WTC11 (cell line): ENCODE data around the gene C14orf132. TPM values are rescaled to one million over a fixed set of nuclear protein-coding genes. Genes with fewer than 3 reads are reported as not detected.

Experiments
- ATAC-seq: fragments of 200-7000 bp; cut with Tn5 transposase; 2 replicates; pipeline ENCODE4 v1.10.0; 2021; ENCODE audit warnings: mild to moderate bottlenecking, moderate library complexity
- CTCF ChIA-PET: fragments of 300-600 bp; sonication (Branson Sonifier 250); formaldehyde crosslinking; loops from one replicate; lab custom pipeline; 2021; ENCODE audit warnings: antibody characterized with exemption; lab: Charles Lee
- POLR2A ChIA-PET: fragments of 350-600 bp; sonication (Branson Sonifier 250); formaldehyde crosslinking; loops from one replicate; lab custom pipeline; 2021; ENCODE audit warnings: antibody characterized with exemption; lab: Charles Lee
- DNase-seq: peaks from one replicate; pipeline ENCODE4 v3.0.0; 2021; ENCODE audit warnings: low spot score
- H3K27ac Mint-ChIP-seq: 2 replicates; pipeline ENCODE4 v1.8.0; 2021; ENCODE audit warnings: mixed read lengths
- H3K27me3 Mint-ChIP-seq: 2 replicates; pipeline ENCODE4 v1.8.0; 2021; ENCODE audit warnings: low read depth, mild to moderate bottlenecking, moderate library complexity, mixed read lengths
- H3K36me3 Mint-ChIP-seq: 2 replicates; pipeline ENCODE4 v1.8.0; 2021; ENCODE audit warnings: mixed read lengths
- H3K4me1 Mint-ChIP-seq: 2 replicates; pipeline ENCODE4 v1.8.0; 2022; ENCODE audit warnings: mixed read lengths
- H3K4me3 Mint-ChIP-seq: 2 replicates; pipeline ENCODE4 v1.8.0; 2021; ENCODE audit warnings: mild to moderate bottlenecking, moderate library complexity, mixed read lengths
- H3K9me3 Mint-ChIP-seq: 2 replicates; pipeline ENCODE4 v1.8.0; 2021; ENCODE audit warnings: mixed read lengths
- ESRRA ChIP-seq: sonication (generic); formaldehyde crosslinking; IDR thresholded peaks from 2 replicates; pipeline ENCODE4 v1.8.1; 2022; ENCODE audit warnings: mild to moderate bottlenecking, missing genetic modification reagents, borderline replicate concordance
- GRHL2 ChIP-seq: fragments of 250-450 bp; sonication (Bioruptor Pico); IDR thresholded peaks from 2 replicates; pipeline ENCODE4 v1.8.0; 2022; ENCODE audit warnings: mild to moderate bottlenecking, moderate library complexity; ENCODE audit not compliant: insufficient replicate concordance, severe bottlenecking
- IRF2 ChIP-seq: sonication (generic); formaldehyde crosslinking; IDR thresholded peaks from 2 replicates; pipeline ENCODE4 v1.8.0; 2022; ENCODE audit warnings: low read depth, missing genetic modification reagents, borderline replicate concordance
- KAT7 ChIP-seq: sonication (generic); formaldehyde crosslinking; IDR thresholded peaks from 2 replicates; pipeline ENCODE4 v1.8.1; 2023; ENCODE audit warnings: missing genetic modification reagents, mild to moderate bottlenecking, borderline replicate concordance
- NR3C1 ChIP-seq: sonication (generic); formaldehyde crosslinking; conservative IDR thresholded peaks from 2 replicates; pipeline ENCODE4 v1.8.1; 2023; ENCODE audit warnings: low read depth, mild to moderate bottlenecking, missing genetic modification reagents
- RORB ChIP-seq: fragments of 250-450 bp; sonication (Bioruptor Pico); IDR thresholded peaks from 2 replicates; pipeline ENCODE4 v1.9.0; 2021; ENCODE audit warnings: mild to moderate bottlenecking
- SMAD3 ChIP-seq: sonication (generic); formaldehyde crosslinking; IDR thresholded peaks from 2 replicates; pipeline ENCODE4 v1.8.0; 2022; ENCODE audit warnings: missing genetic modification reagents, mild to moderate bottlenecking, borderline replicate concordance
- TCF7 ChIP-seq: sonication (generic); formaldehyde crosslinking; IDR thresholded peaks from 2 replicates; pipeline ENCODE4 v1.8.0; 2022; ENCODE audit warnings: mild to moderate bottlenecking, low read depth, missing genetic modification reagents, moderate library complexity
- TEAD4 ChIP-seq: sonication (generic); formaldehyde crosslinking; IDR thresholded peaks from 2 replicates; pipeline ENCODE4 v1.8.0; 2022; ENCODE audit warnings: mild to moderate bottlenecking, missing genetic modification reagents
- ZBTB21 ChIP-seq: sonication (generic); formaldehyde crosslinking; IDR thresholded peaks from 2 replicates; pipeline ENCODE4 v1.8.1; 2023; ENCODE audit warnings: mild to moderate bottlenecking, missing genetic modification reagents, borderline replicate concordance
- ZNF423 ChIP-seq: fragments of 250-450 bp; sonication (Bioruptor Pico); IDR thresholded peaks from 2 replicates; pipeline ENCODE4 v2.1.2; 2022; ENCODE audit warnings: mild to moderate bottlenecking, moderate library complexity
- total RNA-seq: library from RNA; stranded (reverse); gene quantifications from 3 replicates; pipeline ENCODE4 v1.2.3, GENCODE V29; 2021
- TF ChIP-seq, protein P1 (sequence below): sonication (generic); formaldehyde crosslinking; IDR thresholded peaks from 2 replicates; pipeline ENCODE4 v1.8.0; 2022; ENCODE audit warnings: missing genetic modification reagents
- TF ChIP-seq, protein P2 (sequence below): fragments of 250-450 bp; sonication (Bioruptor Pico); conservative IDR thresholded peaks from 2 replicates; pipeline ENCODE4 v1.9.0; 2021; ENCODE audit warnings: mild to moderate bottlenecking
- TF ChIP-seq, protein P3 (sequence below): sonication (generic); formaldehyde crosslinking; IDR thresholded peaks from 2 replicates; pipeline ENCODE4 v1.8.1; 2022; ENCODE audit warnings: missing genetic modification reagents, borderline replicate concordance
- TF ChIP-seq, protein P4 (sequence below): sonication (generic); formaldehyde crosslinking; IDR thresholded peaks from 2 replicates; pipeline ENCODE4 v1.8.0; 2023; ENCODE audit warnings: missing genetic modification reagents, mild to moderate bottlenecking, borderline replicate concordance
- TF ChIP-seq, protein P5 (sequence below): sonication (generic); formaldehyde crosslinking; IDR thresholded peaks from 2 replicates; pipeline ENCODE4 v1.8.0; 2023; ENCODE audit warnings: mild to moderate bottlenecking, missing genetic modification reagents

Gene C14orf132
- total RNA-seq, 1 experiment from 2014 or later = 14.1 TPM

DNA sequence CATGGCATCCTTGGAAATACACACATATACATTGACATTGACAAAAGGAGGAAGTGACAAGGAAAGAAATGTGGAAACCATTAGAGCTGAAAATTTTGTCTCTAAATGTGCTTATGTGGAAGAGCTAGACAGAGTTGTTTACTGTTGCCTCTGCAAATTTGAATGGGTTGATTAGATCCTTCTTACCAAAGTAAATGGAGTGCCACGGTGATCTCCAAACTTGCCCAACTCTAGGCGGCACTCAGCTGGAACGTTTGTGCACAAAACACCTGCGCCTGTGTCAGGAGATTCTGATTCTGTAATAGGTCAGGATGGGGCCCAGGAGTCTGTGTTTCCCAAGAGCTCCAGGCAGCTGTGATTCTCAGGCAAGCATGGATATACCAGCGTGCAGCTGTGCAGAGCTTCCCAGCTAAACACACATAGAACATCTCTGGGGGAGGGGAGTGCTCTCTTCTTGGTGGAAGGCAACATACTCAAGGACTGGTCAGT, 87.7 kb downstream of the C14orf132 start (continued):
- TF ChIP-seq, protein P1, sequence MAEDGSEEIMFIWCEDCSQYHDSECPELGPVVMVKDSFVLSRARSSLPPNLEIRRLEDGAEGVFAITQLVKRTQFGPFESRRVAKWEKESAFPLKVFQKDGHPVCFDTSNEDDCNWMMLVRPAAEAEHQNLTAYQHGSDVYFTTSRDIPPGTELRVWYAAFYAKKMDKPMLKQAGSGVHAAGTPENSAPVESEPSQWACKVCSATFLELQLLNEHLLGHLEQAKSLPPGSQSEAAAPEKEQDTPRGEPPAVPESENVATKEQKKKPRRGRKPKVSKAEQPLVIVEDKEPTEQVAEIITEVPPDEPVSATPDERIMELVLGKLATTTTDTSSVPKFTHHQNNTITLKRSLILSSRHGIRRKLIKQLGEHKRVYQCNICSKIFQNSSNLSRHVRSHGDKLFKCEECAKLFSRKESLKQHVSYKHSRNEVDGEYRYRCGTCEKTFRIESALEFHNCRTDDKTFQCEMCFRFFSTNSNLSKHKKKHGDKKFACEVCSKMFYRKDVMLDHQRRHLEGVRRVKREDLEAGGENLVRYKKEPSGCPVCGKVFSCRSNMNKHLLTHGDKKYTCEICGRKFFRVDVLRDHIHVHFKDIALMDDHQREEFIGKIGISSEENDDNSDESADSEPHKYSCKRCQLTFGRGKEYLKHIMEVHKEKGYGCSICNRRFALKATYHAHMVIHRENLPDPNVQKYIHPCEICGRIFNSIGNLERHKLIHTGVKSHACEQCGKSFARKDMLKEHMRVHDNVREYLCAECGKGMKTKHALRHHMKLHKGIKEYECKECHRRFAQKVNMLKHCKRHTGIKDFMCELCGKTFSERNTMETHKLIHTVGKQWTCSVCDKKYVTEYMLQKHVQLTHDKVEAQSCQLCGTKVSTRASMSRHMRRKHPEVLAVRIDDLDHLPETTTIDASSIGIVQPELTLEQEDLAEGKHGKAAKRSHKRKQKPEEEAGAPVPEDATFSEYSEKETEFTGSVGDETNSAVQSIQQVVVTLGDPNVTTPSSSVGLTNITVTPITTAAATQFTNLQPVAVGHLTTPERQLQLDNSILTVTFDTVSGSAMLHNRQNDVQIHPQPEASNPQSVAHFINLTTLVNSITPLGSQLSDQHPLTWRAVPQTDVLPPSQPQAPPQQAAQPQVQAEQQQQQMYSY (CRISPR knock-in tag) = no peak
- no peak for TF ChIP-seq SMAD3

DNA sequence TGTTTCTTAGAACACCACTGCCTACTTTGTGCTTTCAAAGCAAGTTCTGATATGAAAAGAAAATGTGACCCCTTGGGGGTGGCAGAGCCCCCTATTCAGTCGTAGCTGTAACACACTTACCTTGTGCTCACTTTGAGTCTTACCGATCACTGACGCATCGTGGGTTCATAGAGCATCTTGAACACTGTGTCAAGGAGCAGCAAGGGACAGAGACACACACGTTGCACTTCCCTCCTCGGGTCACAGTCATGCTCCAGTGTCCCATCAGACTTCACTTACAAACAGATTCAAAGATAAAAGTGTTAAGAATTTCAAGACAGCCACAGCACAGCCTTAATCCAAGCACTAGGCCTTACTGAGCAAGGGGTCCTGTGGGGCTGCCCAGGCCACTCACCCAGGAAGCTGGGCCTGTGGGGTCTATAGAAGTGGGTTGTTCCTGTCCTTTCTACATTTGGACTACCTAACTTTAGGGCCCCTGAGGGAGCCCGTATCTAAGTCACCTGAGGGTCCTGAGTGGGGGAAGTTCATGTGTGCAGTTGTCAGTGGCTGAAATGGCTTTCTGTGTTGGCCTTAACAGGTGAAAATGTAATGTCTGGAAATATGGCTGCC, 90.1 kb downstream of the C14orf132 start:
- ChIA-PET POLR2A (no interaction called here), CTCF (no interaction called here)
- Mint-ChIP-seq H3K4me3 (no peak overlapping the region), H3K27me3 (peaks cover 78% of the 10 kb centered on the region), H3K27ac (no peak overlapping the region), H3K36me3 (no peaks in the 10 kb centered on the region), H3K4me1 (no peaks in the 10 kb centered on the region), H3K9me3 (no peaks in the 10 kb centered on the region)
- no peak for ATAC-seq
- TF ChIP-seq, protein P2, sequence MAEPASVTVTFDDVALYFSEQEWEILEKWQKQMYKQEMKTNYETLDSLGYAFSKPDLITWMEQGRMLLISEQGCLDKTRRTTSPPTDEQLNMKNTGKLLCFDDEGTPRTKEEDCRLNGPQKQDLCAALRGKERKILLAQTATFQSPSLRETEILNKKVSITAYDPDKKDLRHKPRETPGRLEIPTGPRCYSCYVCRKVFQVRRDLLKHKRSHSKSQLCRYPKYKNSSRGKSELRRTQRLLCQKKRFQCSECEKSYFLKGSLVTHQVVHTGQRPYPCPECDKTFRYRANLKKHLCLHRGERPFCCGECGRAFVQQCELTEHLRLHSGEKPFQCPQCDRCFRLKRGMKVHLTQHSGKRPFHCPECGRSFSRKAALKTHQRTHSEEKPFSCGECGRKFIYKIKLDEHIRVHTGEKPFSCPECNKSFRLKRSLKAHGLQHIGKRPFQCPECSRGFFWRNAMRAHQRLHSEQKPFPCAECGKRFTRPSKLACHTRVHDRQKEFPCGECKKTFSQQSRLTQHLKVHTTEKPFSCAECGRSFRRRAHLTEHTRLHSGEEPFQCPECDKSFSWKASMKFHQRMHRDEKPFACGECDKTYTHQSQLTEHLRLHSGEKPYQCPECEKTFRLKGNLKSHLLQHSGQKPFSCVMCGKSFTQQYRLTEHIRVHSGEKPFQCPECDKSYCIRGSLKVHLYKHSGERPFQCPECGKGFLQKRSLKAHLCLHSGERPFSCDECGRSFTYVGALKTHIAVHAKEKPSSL (CRISPR knock-in tag) = no peak
- TF ChIP-seq GRHL2 (CRISPR knock-in tag) = no peak
- TF ChIP-seq RORB = no peak
- TF ChIP-seq NR3C1 (CRISPR knock-in tag) = no peak
- TF ChIP-seq, protein P3, sequence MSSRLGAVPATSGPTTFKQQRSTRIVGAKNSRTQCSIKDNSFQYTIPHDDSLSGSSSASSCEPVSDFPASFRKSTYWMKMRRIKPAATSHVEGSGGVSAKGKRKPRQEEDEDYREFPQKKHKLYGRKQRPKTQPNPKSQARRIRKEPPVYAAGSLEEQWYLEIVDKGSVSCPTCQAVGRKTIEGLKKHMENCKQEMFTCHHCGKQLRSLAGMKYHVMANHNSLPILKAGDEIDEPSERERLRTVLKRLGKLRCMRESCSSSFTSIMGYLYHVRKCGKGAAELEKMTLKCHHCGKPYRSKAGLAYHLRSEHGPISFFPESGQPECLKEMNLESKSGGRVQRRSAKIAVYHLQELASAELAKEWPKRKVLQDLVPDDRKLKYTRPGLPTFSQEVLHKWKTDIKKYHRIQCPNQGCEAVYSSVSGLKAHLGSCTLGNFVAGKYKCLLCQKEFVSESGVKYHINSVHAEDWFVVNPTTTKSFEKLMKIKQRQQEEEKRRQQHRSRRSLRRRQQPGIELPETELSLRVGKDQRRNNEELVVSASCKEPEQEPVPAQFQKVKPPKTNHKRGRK (CRISPR knock-in tag) = no peak
- TF ChIP-seq, protein P4, sequence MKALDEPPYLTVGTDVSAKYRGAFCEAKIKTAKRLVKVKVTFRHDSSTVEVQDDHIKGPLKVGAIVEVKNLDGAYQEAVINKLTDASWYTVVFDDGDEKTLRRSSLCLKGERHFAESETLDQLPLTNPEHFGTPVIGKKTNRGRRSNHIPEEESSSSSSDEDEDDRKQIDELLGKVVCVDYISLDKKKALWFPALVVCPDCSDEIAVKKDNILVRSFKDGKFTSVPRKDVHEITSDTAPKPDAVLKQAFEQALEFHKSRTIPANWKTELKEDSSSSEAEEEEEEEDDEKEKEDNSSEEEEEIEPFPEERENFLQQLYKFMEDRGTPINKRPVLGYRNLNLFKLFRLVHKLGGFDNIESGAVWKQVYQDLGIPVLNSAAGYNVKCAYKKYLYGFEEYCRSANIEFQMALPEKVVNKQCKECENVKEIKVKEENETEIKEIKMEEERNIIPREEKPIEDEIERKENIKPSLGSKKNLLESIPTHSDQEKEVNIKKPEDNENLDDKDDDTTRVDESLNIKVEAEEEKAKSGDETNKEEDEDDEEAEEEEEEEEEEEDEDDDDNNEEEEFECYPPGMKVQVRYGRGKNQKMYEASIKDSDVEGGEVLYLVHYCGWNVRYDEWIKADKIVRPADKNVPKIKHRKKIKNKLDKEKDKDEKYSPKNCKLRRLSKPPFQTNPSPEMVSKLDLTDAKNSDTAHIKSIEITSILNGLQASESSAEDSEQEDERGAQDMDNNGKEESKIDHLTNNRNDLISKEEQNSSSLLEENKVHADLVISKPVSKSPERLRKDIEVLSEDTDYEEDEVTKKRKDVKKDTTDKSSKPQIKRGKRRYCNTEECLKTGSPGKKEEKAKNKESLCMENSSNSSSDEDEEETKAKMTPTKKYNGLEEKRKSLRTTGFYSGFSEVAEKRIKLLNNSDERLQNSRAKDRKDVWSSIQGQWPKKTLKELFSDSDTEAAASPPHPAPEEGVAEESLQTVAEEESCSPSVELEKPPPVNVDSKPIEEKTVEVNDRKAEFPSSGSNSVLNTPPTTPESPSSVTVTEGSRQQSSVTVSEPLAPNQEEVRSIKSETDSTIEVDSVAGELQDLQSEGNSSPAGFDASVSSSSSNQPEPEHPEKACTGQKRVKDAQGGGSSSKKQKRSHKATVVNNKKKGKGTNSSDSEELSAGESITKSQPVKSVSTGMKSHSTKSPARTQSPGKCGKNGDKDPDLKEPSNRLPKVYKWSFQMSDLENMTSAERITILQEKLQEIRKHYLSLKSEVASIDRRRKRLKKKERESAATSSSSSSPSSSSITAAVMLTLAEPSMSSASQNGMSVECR (CRISPR knock-in tag) = no peak
- no peak for TF ChIP-seq TEAD4
- TF ChIP-seq KAT7 = no peak
- TF ChIP-seq TCF7 = no peak
- no peak for DNase-seq

DNA sequence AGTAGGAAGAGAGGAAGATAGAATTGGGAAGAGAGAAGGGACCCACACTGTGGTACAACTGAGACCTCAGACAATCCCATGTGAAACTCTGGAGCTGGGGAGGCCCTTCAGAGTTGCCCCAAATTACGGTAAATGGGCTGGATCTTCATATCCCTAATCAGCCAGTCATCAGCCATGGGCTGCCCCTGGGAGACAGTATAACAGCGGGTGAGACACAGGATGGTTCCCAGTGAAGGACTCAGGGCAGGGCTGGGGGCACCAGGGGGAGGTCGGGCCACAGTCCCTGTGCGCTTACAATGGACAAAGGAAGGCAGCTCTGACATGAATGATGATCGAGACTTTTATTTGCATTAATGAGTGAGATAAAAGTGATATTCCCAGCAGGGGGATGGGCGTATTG, 91.2 kb downstream of the C14orf132 start:
- CTCF ChIA-PET = no interaction called here
- no peak for TF ChIP-seq ESRRA (CRISPR knock-in tag)
- TF ChIP-seq, protein P5, sequence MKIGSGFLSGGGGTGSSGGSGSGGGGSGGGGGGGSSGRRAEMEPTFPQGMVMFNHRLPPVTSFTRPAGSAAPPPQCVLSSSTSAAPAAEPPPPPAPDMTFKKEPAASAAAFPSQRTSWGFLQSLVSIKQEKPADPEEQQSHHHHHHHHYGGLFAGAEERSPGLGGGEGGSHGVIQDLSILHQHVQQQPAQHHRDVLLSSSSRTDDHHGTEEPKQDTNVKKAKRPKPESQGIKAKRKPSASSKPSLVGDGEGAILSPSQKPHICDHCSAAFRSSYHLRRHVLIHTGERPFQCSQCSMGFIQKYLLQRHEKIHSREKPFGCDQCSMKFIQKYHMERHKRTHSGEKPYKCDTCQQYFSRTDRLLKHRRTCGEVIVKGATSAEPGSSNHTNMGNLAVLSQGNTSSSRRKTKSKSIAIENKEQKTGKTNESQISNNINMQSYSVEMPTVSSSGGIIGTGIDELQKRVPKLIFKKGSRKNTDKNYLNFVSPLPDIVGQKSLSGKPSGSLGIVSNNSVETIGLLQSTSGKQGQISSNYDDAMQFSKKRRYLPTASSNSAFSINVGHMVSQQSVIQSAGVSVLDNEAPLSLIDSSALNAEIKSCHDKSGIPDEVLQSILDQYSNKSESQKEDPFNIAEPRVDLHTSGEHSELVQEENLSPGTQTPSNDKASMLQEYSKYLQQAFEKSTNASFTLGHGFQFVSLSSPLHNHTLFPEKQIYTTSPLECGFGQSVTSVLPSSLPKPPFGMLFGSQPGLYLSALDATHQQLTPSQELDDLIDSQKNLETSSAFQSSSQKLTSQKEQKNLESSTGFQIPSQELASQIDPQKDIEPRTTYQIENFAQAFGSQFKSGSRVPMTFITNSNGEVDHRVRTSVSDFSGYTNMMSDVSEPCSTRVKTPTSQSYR = no peak
- TF ChIP-seq ZNF423 = no peak
- TF ChIP-seq ZBTB21 (CRISPR knock-in tag) = no peak
- no peak for TF ChIP-seq IRF2 (CRISPR knock-in tag)
- no peaks in the 10 kb centered on the region for H3K36me3 Mint-ChIP-seq

More for the DNA sequence above, 91.2 kb downstream of the C14orf132 start:
- Mint-ChIP-seq H3K9me3 (no peaks in the 10 kb centered on the region), H3K27ac (no peak overlapping the region), H3K4me3 (no peak overlapping the region), H3K4me1 (no peaks in the 10 kb centered on the region), H3K27me3 (peaks cover 75% of the 10 kb centered on the region)
- ATAC-seq (no peak), DNase-seq (no peak)
- POLR2A ChIA-PET = no interaction called here
